Neural progenitor cell (in vitro differentiated cells): ENCODE results near the gene SNX20.

Experiments
- EZH2 ChIP-seq: fragments of 200-600 bp; sonication (generic); IDR thresholded peaks from 2 replicates; pipeline ENCODE4 v1.6.1; 2017; ENCODE audit warnings: antibody characterized with exemption, mild to moderate bottlenecking, moderate library complexity
- TF ChIP-seq, protein P1 (sequence below): fragments of 200-600 bp; sonication (generic); IDR thresholded peaks from 2 replicates; pipeline ENCODE4 v1.5.1; 2017; ENCODE audit warnings: antibody characterized with exemption, mild to moderate bottlenecking

- TF ChIP-seq EZH2: no peak
- TF ChIP-seq, protein P1, sequence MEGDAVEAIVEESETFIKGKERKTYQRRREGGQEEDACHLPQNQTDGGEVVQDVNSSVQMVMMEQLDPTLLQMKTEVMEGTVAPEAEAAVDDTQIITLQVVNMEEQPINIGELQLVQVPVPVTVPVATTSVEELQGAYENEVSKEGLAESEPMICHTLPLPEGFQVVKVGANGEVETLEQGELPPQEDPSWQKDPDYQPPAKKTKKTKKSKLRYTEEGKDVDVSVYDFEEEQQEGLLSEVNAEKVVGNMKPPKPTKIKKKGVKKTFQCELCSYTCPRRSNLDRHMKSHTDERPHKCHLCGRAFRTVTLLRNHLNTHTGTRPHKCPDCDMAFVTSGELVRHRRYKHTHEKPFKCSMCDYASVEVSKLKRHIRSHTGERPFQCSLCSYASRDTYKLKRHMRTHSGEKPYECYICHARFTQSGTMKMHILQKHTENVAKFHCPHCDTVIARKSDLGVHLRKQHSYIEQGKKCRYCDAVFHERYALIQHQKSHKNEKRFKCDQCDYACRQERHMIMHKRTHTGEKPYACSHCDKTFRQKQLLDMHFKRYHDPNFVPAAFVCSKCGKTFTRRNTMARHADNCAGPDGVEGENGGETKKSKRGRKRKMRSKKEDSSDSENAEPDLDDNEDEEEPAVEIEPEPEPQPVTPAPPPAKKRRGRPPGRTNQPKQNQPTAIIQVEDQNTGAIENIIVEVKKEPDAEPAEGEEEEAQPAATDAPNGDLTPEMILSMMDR: no peak
Measured at GRCh38 chr16:50657241-50657640, 23.9 kb downstream of the SNX20 start.
